ENCODE data around the gene MAP2K3.

Gene MAP2K3

GRCh38 chr17:21352221-21352980 lies 67.9 kb downstream of the MAP2K3 start:
- DNase-seq (ENCODE audit: low read depth), result no peak

GRCh38 chr17:21352981-21353265 lies 68.4 kb downstream of the MAP2K3 start:
- DNase-seq (ENCODE audit: low read depth), result no peak

GRCh38 chr17:21353326-21354010 lies 69.0 kb downstream of the MAP2K3 start:
- DNase-seq (ENCODE audit: low read depth), result no peak

GRCh38 chr17:21354796-21355385 lies 70.4 kb downstream of the MAP2K3 start:
- no peak for DNase-seq (ENCODE audit: low read depth)

- no peak for DNase-seq (ENCODE audit: low read depth)
Measured at GRCh38 chr17:21355586-21355985, 71.1 kb downstream of the MAP2K3 start.

GRCh38 chr17:21356537-21357127 lies 72.1 kb downstream of the MAP2K3 start:
- no peak for DNase-seq (ENCODE audit: low read depth)

GRCh38 chr17:21357281-21357680 lies 72.8 kb downstream of the MAP2K3 start:
- no peak for DNase-seq (ENCODE audit: low read depth)

- no peak for DNase-seq (ENCODE audit: low read depth)
Measured at GRCh38 chr17:21357696-21358656, 73.5 kb downstream of the MAP2K3 start.

- DNase-seq (ENCODE audit: low read depth), result no peak
Measured at GRCh38 chr17:21358682-21359482, 74.4 kb downstream of the MAP2K3 start.

GRCh38 chr17:21359483-21359840 lies 75.0 kb downstream of the MAP2K3 start:
- DNase-seq (ENCODE audit: low read depth), result no peak

GRCh38 chr17:21360048-21360447 lies 75.5 kb downstream of the MAP2K3 start:
- no peak for DNase-seq (ENCODE audit: low read depth)

GRCh38 chr17:21361020-21361809 lies 76.7 kb downstream of the MAP2K3 start:
- no peak for DNase-seq (ENCODE audit: low read depth)

GRCh38 chr17:21362331-21362931 lies 77.9 kb downstream of the MAP2K3 start:
- DNase-seq (ENCODE audit: low read depth), result no peak

GRCh38 chr17:21363776-21364642 lies 79.5 kb downstream of the MAP2K3 start:
- DNase-seq (ENCODE audit: low read depth), result no peak

Data from stimulated activated CD8-positive, alpha-beta memory T cell treated with anti-CD3 and anti-CD28 coated beads, Interleukin-4, amount 100 ng/mL, for 24 hours (primary cell).